Measurements from ENCODE around the gene SLC38A8.

SLC38A8 gene

DNA sequence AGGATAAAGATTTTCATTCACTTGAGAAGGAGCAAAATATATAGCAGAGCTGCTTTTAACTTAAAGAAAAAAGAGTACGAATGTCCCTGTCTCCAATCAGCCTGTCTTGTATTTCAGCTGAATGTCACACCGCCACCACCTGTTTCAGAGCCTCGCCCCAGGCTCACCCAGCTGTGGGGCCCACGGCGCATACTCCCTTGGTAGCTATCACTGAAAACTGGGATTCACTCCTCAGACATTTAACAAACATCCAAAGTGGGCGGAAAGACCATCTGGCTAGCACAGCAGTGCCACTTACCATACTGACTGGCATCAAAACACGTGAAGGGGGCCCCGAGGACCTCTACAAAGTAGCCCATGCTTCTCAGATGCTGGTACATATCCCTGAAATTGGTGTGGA is 25.4 kb upstream of the SLC38A8 start:
- DNase-seq: no peak

DNA sequence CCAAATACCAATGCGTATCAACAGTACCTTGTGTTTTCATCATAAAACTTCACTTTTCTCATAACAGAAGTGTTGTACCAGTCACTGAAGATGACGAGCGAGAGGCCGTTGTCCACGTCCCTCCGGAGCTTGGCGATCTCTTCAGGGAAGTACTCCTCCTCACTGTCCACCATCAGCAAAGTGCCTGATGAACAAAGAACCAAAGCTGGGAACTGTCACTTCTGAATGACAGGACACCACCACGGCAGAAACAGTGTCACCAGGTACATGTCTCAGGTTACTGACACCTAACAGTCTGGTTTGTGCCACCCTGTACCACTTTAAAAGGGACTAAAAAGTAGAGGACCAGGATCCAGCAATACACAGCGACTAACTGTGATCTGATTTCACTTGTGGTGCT is 25.0 kb upstream of the SLC38A8 start:
- DNase-seq: no peak

- no peak for DNase-seq
Measured at GRCh38 chr16:84065536-84066132, 23.0 kb upstream of the SLC38A8 start.

- no peak for DNase-seq
Measured at GRCh38 chr16:84063980-84064379, 21.4 kb upstream of the SLC38A8 start.

DNA sequence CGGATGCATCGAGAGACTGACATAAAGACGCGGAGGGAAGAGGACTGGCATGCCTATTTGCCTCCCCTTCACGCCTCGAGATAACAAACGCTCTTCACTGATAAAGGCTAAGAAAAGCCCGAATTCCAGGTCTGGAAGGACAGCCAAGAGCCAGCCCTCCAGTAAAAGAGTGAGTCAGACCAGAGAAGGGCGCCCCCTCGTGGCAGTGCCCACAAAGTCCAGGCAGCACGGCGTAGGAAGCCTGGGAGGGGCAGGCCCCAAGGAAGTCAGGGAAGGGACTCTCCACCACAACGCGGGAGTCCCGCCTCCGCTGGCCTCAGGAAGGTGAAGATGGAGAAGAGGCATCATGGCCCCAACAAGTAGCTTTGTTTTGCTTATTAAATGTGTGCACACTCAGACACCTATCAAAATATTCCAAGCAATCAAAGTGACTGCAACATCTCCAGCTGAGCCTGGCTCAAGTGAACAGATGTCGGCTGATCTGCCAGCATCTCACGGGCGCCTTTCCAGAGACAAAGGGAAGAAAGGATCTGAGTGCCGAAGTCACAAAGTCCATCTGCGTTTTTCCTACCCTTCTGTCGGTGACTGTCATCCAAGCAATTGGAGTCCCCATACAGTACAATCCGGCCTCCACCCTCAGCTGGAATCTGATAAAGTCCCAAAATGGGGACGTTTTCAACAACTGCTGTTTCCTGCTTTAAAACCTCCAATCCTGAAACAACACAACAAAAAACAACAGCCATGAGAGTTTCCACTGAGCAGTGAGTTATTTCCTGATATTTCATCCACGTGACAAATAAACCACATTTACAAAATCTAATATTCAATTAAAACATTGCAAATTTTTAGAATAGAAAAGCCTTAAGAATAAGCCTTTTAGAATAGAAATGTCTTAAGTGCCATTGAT is 20.4 kb upstream of the SLC38A8 start:
- peak; percentile 50 for DNase-seq

DNA sequence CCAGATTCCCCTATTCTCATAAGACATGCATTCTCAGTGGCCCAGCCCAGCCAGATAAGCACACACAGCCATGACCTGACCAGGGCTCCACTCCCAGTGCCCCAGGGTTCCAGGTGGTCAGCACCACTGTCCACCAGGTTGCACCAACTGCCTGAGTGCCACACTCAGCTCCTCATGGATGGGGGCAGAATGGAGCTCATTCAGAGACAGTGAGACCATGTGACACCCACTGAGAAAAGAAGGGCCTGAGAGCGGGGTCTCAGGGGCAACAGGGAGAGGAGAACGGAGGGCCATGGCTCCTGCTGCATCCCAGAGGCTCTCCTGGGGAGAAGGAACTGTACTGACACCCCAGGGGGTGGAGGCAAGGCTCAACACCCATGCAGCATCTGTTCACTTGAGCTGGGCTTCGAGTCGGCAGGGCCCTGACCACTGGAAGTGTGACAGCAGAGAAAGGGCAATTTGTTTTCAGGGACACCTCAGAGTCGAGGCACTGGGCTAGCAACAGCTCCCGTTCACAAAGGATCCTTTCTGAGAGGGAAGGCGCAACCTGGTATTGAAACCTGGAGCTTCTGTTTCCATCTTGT is 18.7 kb upstream of the SLC38A8 start:
- no peak for DNase-seq

- DNase-seq: no peak
Measured at GRCh38 chr16:84059946-84060901, 17.6 kb upstream of the SLC38A8 start.

DNA sequence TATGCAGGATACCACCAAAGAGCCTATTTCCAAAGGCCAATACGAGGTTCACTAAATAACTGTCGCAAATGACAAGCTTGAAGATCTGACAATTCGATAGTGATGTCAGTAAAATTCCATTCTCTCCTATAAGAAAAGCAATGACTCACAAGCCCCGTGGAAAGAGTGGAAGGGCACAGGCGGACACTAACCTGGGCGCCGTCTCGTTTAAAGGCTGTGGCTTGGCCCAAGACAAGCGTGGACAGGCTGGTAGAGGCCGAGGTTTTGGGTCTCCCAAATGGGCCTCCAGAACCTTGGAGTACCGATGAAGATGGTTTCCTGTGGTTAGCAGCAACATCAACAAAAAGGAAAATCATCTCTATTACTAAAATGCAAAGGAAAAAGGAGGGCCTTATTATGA is 16.5 kb upstream of the SLC38A8 start:
- no peak for DNase-seq

GRCh38 chr16:84058664-84059063 is 16.1 kb upstream of the SLC38A8 start:
- no peak for DNase-seq

GRCh38 chr16:84058211-84058610 is 15.6 kb upstream of the SLC38A8 start:
- DNase-seq: no peak

- DNase-seq: no peak
Measured at GRCh38 chr16:84056933-84057332, 14.3 kb upstream of the SLC38A8 start.

GRCh38 chr16:84055801-84056634 is 13.4 kb upstream of the SLC38A8 start:
- DNase-seq: no peak

GRCh38 chr16:84055366-84055765 is 12.8 kb upstream of the SLC38A8 start:
- no peak for DNase-seq

DNA sequence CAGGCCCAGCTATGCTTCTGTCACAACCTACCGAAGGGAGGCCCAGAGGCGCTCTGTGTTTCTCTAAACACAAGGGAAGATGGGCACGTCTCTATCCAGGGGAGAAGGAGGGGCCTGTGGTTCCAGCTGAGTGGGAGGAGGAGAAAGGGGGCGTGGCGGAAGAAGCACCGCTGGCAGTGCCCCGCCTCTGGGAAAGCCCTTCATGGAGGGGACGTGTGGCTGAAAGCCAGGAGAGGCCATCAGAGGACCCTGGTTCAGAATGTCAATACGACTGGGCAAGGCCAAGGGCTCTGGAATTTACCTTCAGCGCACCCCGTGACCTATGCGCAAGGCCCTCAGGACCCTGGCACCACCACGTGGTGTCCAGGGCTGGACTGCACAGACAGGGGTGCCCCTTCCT is 12.3 kb upstream of the SLC38A8 start:
- no peak for DNase-seq

GRCh38 chr16:84054271-84054670 is 11.7 kb upstream of the SLC38A8 start:
- DNase-seq: no peak

DNA sequence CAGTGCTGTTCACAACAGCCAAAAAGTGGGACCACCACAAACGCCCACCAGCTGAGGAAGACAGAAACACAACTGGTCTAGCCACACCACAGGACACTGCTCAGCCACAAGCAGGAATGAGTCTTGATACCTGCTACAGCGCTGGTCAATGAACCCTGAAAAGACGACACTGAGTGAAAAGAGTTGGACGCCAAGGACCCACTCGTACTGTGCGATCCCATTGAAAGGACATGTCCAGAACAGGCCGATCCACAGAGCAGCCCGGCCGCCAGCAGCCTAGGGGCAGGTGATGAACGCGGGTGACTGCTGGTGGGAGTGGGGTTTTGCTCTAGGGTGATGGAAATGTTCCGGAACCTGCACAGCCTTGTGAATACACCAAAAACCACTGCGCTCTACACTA is 10.6 kb upstream of the SLC38A8 start:
- DNase-seq: no peak

DNA sequence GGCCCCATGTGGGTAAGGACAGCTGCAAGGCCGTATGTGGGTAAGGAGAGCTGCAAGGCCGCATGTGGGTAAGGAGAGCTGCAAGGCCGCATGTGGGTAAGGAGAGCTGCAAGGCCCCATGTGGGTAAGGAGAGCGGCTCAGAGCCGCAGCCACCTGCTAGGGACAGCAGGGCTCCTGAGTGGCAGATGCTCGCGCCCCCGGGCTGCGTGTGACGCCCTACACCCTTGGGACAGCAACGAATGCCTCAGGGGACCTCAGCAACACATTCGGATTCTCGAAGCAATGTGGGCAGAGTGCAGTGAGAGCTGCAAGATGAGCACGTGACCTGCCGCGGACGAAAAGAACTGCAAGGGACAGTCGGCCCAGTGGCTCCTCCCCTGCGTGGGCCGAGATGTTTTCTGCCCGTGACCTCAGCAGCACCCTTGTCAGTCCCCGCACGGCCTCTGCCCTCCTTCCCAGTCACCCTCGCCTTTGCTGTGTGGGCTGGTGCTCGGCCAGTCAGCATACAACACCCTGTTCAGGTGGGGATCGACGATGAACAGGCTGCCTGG is 9.6 kb upstream of the SLC38A8 start:
- no peak for DNase-seq

- no peak for DNase-seq
Measured at GRCh38 chr16:84050316-84050715, 7.7 kb upstream of the SLC38A8 start.

GRCh38 chr16:84049403-84050060 is 6.9 kb upstream of the SLC38A8 start:
- no peak for DNase-seq

DNA sequence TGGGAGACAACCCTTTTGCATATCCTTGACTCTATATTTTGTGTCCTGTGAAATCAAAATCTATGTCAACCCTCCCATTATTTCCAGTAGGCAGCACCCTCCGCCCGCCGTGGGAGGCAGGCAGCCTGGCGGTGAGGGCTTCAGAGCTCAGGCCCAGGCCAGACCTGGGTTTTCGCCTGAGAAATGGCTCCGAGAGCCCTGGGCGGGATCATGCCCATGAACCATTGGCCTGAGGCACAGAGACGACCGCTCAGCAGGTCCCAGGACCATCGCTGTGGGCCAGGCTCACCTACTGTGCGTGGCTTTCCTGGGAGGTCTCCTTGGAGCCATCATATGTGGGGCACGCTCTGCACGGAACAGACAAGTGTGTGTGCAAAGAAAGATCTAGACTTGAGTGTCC is 6.3 kb upstream of the SLC38A8 start:
- DNase-seq: no peak

GRCh38 chr16:84048270-84048669 is 5.7 kb upstream of the SLC38A8 start:
- DNase-seq: no peak
